Esophagus squamous epithelium (tissue), 4 donors: Measurements from ENCODE around the gene PPP4C.

Experiments
- CTCF ChIP-seq, 6 experiments: fragments of 450-650 bp in 4 of 6; fragments of 200-600 bp in 2 of 6; sonication (generic) in 2 of 6; IDR thresholded peaks; one replicate each; pipeline ENCODE4 v1.5.1; 2016 to 2019; ENCODE audit warnings: antibody characterized with exemption in 6 of 6, mild to moderate bottlenecking in 4 of 6, moderate library complexity in 4 of 6
- POLR2A ChIP-seq, 4 donors: fragments of 450-650 bp; IDR thresholded peaks; one replicate each; pipeline ENCODE4 v1.6.1; 2017; ENCODE audit warnings: antibody characterized with exemption in 4 of 4, mild to moderate bottlenecking in 4 of 4, moderate library complexity in 3 of 4

GRCh38 chr16:30127993-30128392, 52.2 kb downstream of the PPP4C start:
- TF ChIP-seq CTCF (IDR thresholded peaks at IDR 0.05), result no peak
- TF ChIP-seq POLR2A (IDR thresholded peaks at IDR 0.05), result no peak
